MG63 (cell line): ENCODE results near the gene S100A8. TPM values are rescaled to one million over a fixed set of nuclear protein-coding genes. Genes with fewer than 3 reads are reported as not detected.

Source experiments
- DNase-seq: peaks from one replicate; pipeline ENCODE4 v3.0.0-alpha.2; 2020
- H3K27me3 ChIP-seq: fragments of 250-450 bp; sonication (Bioruptor Pico); 2 replicates; pipeline ENCODE4 v1.5.1; 2020; ENCODE audit warnings: mild to moderate bottlenecking, moderate library complexity
- H3K36me3 ChIP-seq: fragments of 250-450 bp; sonication (Bioruptor Pico); 2 replicates; pipeline ENCODE4 v1.5.1; 2020; ENCODE audit warnings: mild to moderate bottlenecking, moderate library complexity
- H3K4me3 ChIP-seq: fragments of 250-450 bp; sonication (Bioruptor Pico); 2 replicates; pipeline ENCODE4 v1.5.1; 2020; ENCODE audit warnings: mild to moderate bottlenecking, moderate library complexity
- H3K9me3 ChIP-seq: fragments of 250-450 bp; sonication (Bioruptor Pico); 2 replicates; pipeline ENCODE4 v1.5.1; 2020; ENCODE audit warnings: mild to moderate bottlenecking, moderate library complexity
- total RNA-seq: library from RNA; depleted of rRNA; stranded (reverse); fragments of >200 nt; shearing (Covaris generic); gene quantifications from 2 replicates; pipeline ENCODE4 v1.2.3, GENCODE V29; 2014; ENCODE audit warnings: low replicate concordance

Gene S100A8
- total RNA-seq, 1 experiment from 2014 or later, result not detected

GRCh38 chr1:153360592-153361479 is 30.0 kb downstream of the S100A8 start:
- no peak for DNase-seq
- H3K9me3 ChIP-seq, result peaks cover 3% of the 10 kb centered on the region; the same call in 1 of the 2 replicates
- H3K4me3 ChIP-seq, result no peak overlapping the region
- no peaks in the 10 kb centered on the region for H3K27me3 ChIP-seq
- no peaks in the 10 kb centered on the region for H3K36me3 ChIP-seq

GRCh38 chr1:153360190-153360589 is 30.7 kb downstream of the S100A8 start:
- H3K27me3 ChIP-seq, result no peaks in the 10 kb centered on the region

GRCh38 chr1:153359241-153359640 is 31.6 kb downstream of the S100A8 start:
- no peak for DNase-seq
- no peaks in the 10 kb centered on the region for H3K27me3 ChIP-seq

More at GRCh38 chr1:153360190-153360589, 30.7 kb downstream of the S100A8 start:
- Histone ChIP-seq H3K4me3 (no peak overlapping the region), H3K36me3 (no peaks in the 10 kb centered on the region), H3K9me3 (peaks cover 5% of the 10 kb centered on the region; the same call in 1 of the 2 replicates)
- DNase-seq, result no peak

GRCh38 chr1:153358691-153358975 is 32.2 kb downstream of the S100A8 start:
- H3K9me3 ChIP-seq, result peaks cover 5% of the 10 kb centered on the region; the same call in 1 of the 2 replicates
- H3K36me3 ChIP-seq, result no peaks in the 10 kb centered on the region
- H3K4me3 ChIP-seq, result no peak overlapping the region
- no peak for DNase-seq
- no peaks in the 10 kb centered on the region; the same call in 1 of the 2 replicates for H3K27me3 ChIP-seq

More at GRCh38 chr1:153359241-153359640, 31.6 kb downstream of the S100A8 start:
- Histone ChIP-seq H3K4me3 (no peak overlapping the region), H3K9me3 (peaks cover 5% of the 10 kb centered on the region; the same call in 1 of the 2 replicates), H3K36me3 (no peaks in the 10 kb centered on the region)

GRCh38 chr1:153357853-153358690 is 32.8 kb downstream of the S100A8 start, which contains the start of gene S100A9:
Gene S100A9, plus strand, starts transcription at chr1:153357854. Its CDS starts 430 bp downstream, at chr1:153358284.
- H3K27me3 ChIP-seq, result no peaks in the 10 kb centered on the region; the same call in 1 of the 2 replicates
- DNase-seq, result no peak
- H3K36me3 ChIP-seq, result no peaks in the 10 kb centered on the region
- peaks cover 5% of the 10 kb centered on the region; the same call in 1 of the 2 replicates for H3K9me3 ChIP-seq
- no peak within 1 kb of the TSS for H3K4me3 ChIP-seq

- H3K27me3 ChIP-seq, result no peaks in the 10 kb centered on the region; the same call in 1 of the 2 replicates
- H3K4me3 ChIP-seq, result no peak overlapping the region
- peaks cover 5% of the 10 kb centered on the region; the same call in 1 of the 2 replicates for H3K9me3 ChIP-seq
- DNase-seq, result no peak
- no peaks in the 10 kb centered on the region for H3K36me3 ChIP-seq
Measured at GRCh38 chr1:153357076-153357852, 33.6 kb downstream of the S100A8 start.

GRCh38 chr1:153356392-153357075 is 34.3 kb downstream of the S100A8 start:
- no peak for DNase-seq

GRCh38 chr1:153355445-153356071 is 35.3 kb downstream of the S100A8 start:
- DNase-seq, result peak; percentile 76
- H3K4me3 ChIP-seq, result no peak overlapping the region
- peaks cover 5% of the 10 kb centered on the region; the same call in 1 of the 2 replicates for H3K9me3 ChIP-seq
- H3K36me3 ChIP-seq, result no peaks in the 10 kb centered on the region
- H3K27me3 ChIP-seq, result peaks cover 15% of the 10 kb centered on the region

More at GRCh38 chr1:153356392-153357075, 34.3 kb downstream of the S100A8 start:
- H3K27me3 ChIP-seq, result peaks cover 6% of the 10 kb centered on the region
- H3K4me3 ChIP-seq, result no peak overlapping the region
- peaks cover 5% of the 10 kb centered on the region; the same call in 1 of the 2 replicates for H3K9me3 ChIP-seq
- H3K36me3 ChIP-seq, result no peaks in the 10 kb centered on the region

- DNase-seq, result no peak
- H3K4me3 ChIP-seq, result no peak overlapping the region
Measured at GRCh38 chr1:153354515-153355193, 36.2 kb downstream of the S100A8 start.

GRCh38 chr1:153353226-153353947 is 37.5 kb downstream of the S100A8 start:
- Histone ChIP-seq H3K36me3 (no peaks in the 10 kb centered on the region), H3K9me3 (peaks cover 5% of the 10 kb centered on the region; the same call in 1 of the 2 replicates), H3K4me3 (no peak overlapping the region), H3K27me3 (peaks cover 31% of the 10 kb centered on the region)
- DNase-seq, result peak; percentile 13

More at GRCh38 chr1:153354515-153355193, 36.2 kb downstream of the S100A8 start:
- H3K9me3 ChIP-seq, result peaks cover 5% of the 10 kb centered on the region; the same call in 1 of the 2 replicates
- peaks cover 22% of the 10 kb centered on the region for H3K27me3 ChIP-seq
- H3K36me3 ChIP-seq, result no peaks in the 10 kb centered on the region

- Histone ChIP-seq H3K27me3 (peaks cover 37% of the 10 kb centered on the region), H3K36me3 (no peaks in the 10 kb centered on the region), H3K9me3 (peaks cover 5% of the 10 kb centered on the region; the same call in 1 of the 2 replicates), H3K4me3 (no peak overlapping the region)
- peak; percentile 48 for DNase-seq
Measured at GRCh38 chr1:153352523-153352922, 38.4 kb downstream of the S100A8 start.

- no peaks in the 10 kb centered on the region for H3K9me3 ChIP-seq
- no peak for DNase-seq
- peaks cover 51% of the 10 kb centered on the region for H3K27me3 ChIP-seq
- no peak overlapping the region for H3K4me3 ChIP-seq
- no peaks in the 10 kb centered on the region for H3K36me3 ChIP-seq
Measured at GRCh38 chr1:153350321-153350957, 40.4 kb downstream of the S100A8 start.

- H3K27me3 ChIP-seq, result peaks cover 51% of the 10 kb centered on the region
Measured at GRCh38 chr1:153349363-153350320, 41.2 kb downstream of the S100A8 start.

More at GRCh38 chr1:153349363-153350320, 41.2 kb downstream of the S100A8 start:
- DNase-seq, result no peak
- Histone ChIP-seq H3K36me3 (no peaks in the 10 kb centered on the region), H3K4me3 (no peak overlapping the region), H3K9me3 (no peaks in the 10 kb centered on the region)
